CD4-positive, CD25-positive, alpha-beta regulatory T cell (primary cell): Measurements from ENCODE around the gene TRIM72. TPM values are rescaled to one million over a fixed set of nuclear protein-coding genes. Genes with fewer than 3 reads are reported as not detected.
A peak's percentile ranks its signal among the peaks of the same experiment; 100 is the strongest.
"Not testable (repeated sequence)": the region's sequence is repeated elsewhere in the genome, so short reads cannot be mapped to it uniquely, and the experiment has no call there.

Experiments used
- ATAC-seq, 2 donors: fragments of 150-1000 bp; cut with Tn5 transposase; one replicate each; pipeline ENCODE4 v1.10.0; 2021; ENCODE audit warnings: low read depth in 2 of 2, moderate number of reproducible peaks in 2 of 2, moderate library complexity in 1 of 2
- DNase-seq, 3 donors: peaks; one replicate each; pipeline versions ENCODE4 v3.0.0 to v3.0.0-alpha.2; 2012 to 2022; ENCODE audit warnings: mixed read lengths in 1 of 3
- H3K27ac ChIP-seq: one replicate; pipeline ENCODE4 v1.7.0; 2013; ENCODE audit warnings: mild to moderate bottlenecking, low read length; ENCODE audit not compliant: insufficient read depth, poor library complexity, severe bottlenecking
- H3K27me3 ChIP-seq: one replicate; pipeline ENCODE4 v1.7.0; 2013; ENCODE audit warnings: low read length; ENCODE audit not compliant: control insufficient read depth, insufficient read depth
- H3K36me3 ChIP-seq: one replicate; pipeline ENCODE4 v1.7.0; 2013; ENCODE audit warnings: mild to moderate bottlenecking, low read length, moderate library complexity; ENCODE audit not compliant: control insufficient read depth, insufficient read depth
- H3K4me1 ChIP-seq: 2 replicates; pipeline ENCODE4 v1.7.0; 2013; ENCODE audit warnings: mild to moderate bottlenecking, low read length; ENCODE audit not compliant: insufficient read depth, control insufficient read depth, poor library complexity, severe bottlenecking
- H3K4me3 ChIP-seq: one replicate; pipeline ENCODE4 v1.7.0; 2013; ENCODE audit warnings: low read depth, mild to moderate bottlenecking, low read length, moderate library complexity
- H3K9me3 ChIP-seq, 2 experiments: 1 replicate in 1 of 2; 2 replicates in 1 of 2; pipeline ENCODE4 v1.7.0; 2013; ENCODE audit warnings: low read length in 2 of 2, mild to moderate bottlenecking in 1 of 2, moderate library complexity in 1 of 2; ENCODE audit not compliant: control insufficient read depth in 2 of 2
- H3K27ac Mint-ChIP-seq, 3 donors: one replicate each; pipeline ENCODE4 v1.8.0; 2020 to 2022; ENCODE audit warnings: mild to moderate bottlenecking in 3 of 3, mixed read lengths in 3 of 3, moderate library complexity in 2 of 3
- H3K27me3 Mint-ChIP-seq: one replicate; pipeline ENCODE4 v1.8.0; 2022; ENCODE audit warnings: mild to moderate bottlenecking, mixed read lengths
- H3K36me3 Mint-ChIP-seq: one replicate; pipeline ENCODE4 v1.8.0; 2020; ENCODE audit warnings: mixed read lengths
- H3K4me1 Mint-ChIP-seq, 4 donors: one replicate each; pipeline ENCODE4 v1.8.0; 2020 to 2022; ENCODE audit warnings: mixed read lengths in 4 of 4, mild to moderate bottlenecking in 1 of 4
- H3K4me3 Mint-ChIP-seq, 4 donors: one replicate each; pipeline ENCODE4 v1.8.0; 2020 to 2022; ENCODE audit warnings: mild to moderate bottlenecking in 4 of 4, mixed read lengths in 4 of 4, moderate library complexity in 3 of 4
- H3K9me3 Mint-ChIP-seq, 7 donors: one replicate each; pipeline ENCODE4 v1.8.0; 2020 to 2022; ENCODE audit warnings: mixed read lengths in 7 of 7, mild to moderate bottlenecking in 3 of 7, moderate library complexity in 2 of 7
- polyA plus RNA-seq, 4 donors: library from polyadenylated mRNA; unstranded; fragments of 300-500 nt; fragmentation: Illumina TruSeq; gene quantifications; one replicate each; pipeline ENCODE4 v1.2.3, GENCODE V29; 2021
- total RNA-seq: library from RNA; stranded (reverse); gene quantifications from one replicate; pipeline ENCODE4 v1.2.3, GENCODE V29; 2022

The TRIM72 gene
- total and polyA plus RNA-seq, 5 donors from 2014 or later: 0.20 TPM; not detected in 4

GRCh38 chr16:31268033-31268365, 54.1 kb downstream of the TRIM72 start:
- H3K27me3 Mint-ChIP-seq: no peaks in the 10 kb centered on the region
- no peak overlapping the region for H3K4me3 Mint-ChIP-seq
- peaks cover 11% of the 10 kb centered on the region for H3K4me1 ChIP-seq
- H3K9me3 Mint-ChIP-seq: peaks cover 0 to 2% (median 0%) of the 10 kb centered on the region in 7 donors
- no peaks in the 10 kb centered on the region for H3K27me3 ChIP-seq
- H3K4me3 ChIP-seq: no peak overlapping the region
- H3K9me3 ChIP-seq: no peaks in the 10 kb centered on the region
- ATAC-seq (no peak), DNase-seq (no peak)
- H3K36me3 Mint-ChIP-seq: peaks cover 4% of the 10 kb centered on the region
- no peak overlapping the region for H3K27ac ChIP-seq
- no peaks in the 10 kb centered on the region for H3K36me3 ChIP-seq
- H3K27ac Mint-ChIP-seq: peak overlapping the region in 2 of 3 donors; percentile 43 to 44
- peaks cover 0 to 21% (median 9%) of the 10 kb centered on the region in 4 donors for H3K4me1 Mint-ChIP-seq

- no peak overlapping the region for H3K4me3 Mint-ChIP-seq
- H3K27ac Mint-ChIP-seq: no peak overlapping the region
- peaks cover 0 to 2% (median 0%) of the 10 kb centered on the region in 7 donors for H3K9me3 Mint-ChIP-seq
Observed at GRCh38 chr16:31268891-31269290, 55.0 kb downstream of the TRIM72 start.

GRCh38 chr16:31269541-31269940, 55.6 kb downstream of the TRIM72 start:
- ATAC-seq: no peak
- H3K4me1 Mint-ChIP-seq: peaks cover 0 to 17% (median 9%) of the 10 kb centered on the region in 4 donors

More at GRCh38 chr16:31268891-31269290, 55.0 kb downstream of the TRIM72 start:
- H3K27me3 ChIP-seq: no peaks in the 10 kb centered on the region
- H3K4me1 ChIP-seq: peaks cover 8% of the 10 kb centered on the region
- no peaks in the 10 kb centered on the region for H3K9me3 ChIP-seq
- no peak overlapping the region for H3K4me3 ChIP-seq
- Mint-ChIP-seq H3K27me3 (no peaks in the 10 kb centered on the region), H3K4me1 (peaks cover 0 to 17% (median 9%) of the 10 kb centered on the region in 4 donors), H3K36me3 (peaks cover 4% of the 10 kb centered on the region)
- H3K27ac ChIP-seq: no peak overlapping the region
- no peak for DNase-seq
- ATAC-seq: no peak
- H3K36me3 ChIP-seq: no peaks in the 10 kb centered on the region

GRCh38 chr16:31269973-31270372, 56.1 kb downstream of the TRIM72 start:
- H3K36me3 ChIP-seq, H3K9me3 ChIP-seq, H3K4me1 ChIP-seq, H3K27me3 Mint-ChIP-seq, H3K4me3 ChIP-seq, H3K4me3 Mint-ChIP-seq, ATAC-seq, H3K27ac ChIP-seq, H3K27ac Mint-ChIP-seq, DNase-seq, H3K9me3 Mint-ChIP-seq, H3K27me3 ChIP-seq, H3K36me3 Mint-ChIP-seq: not testable (repeated sequence)
- peaks cover 0 to 17% (median 9%) of the 10 kb centered on the region in 4 donors for H3K4me1 Mint-ChIP-seq

More at GRCh38 chr16:31269541-31269940, 55.6 kb downstream of the TRIM72 start:
- H3K4me1 ChIP-seq: peaks cover 8% of the 10 kb centered on the region
- H3K27me3 Mint-ChIP-seq: no peaks in the 10 kb centered on the region
- no peak overlapping the region for H3K4me3 Mint-ChIP-seq
- no peaks in the 10 kb centered on the region for H3K27me3 ChIP-seq
- no peak overlapping the region for H3K4me3 ChIP-seq
- DNase-seq: no peak
- no peak overlapping the region for H3K27ac ChIP-seq
- no peaks in the 10 kb centered on the region for H3K36me3 ChIP-seq
- H3K36me3 Mint-ChIP-seq: peaks cover 4% of the 10 kb centered on the region
- H3K9me3 ChIP-seq: no peaks in the 10 kb centered on the region
- H3K9me3 Mint-ChIP-seq: peaks cover 0 to 2% (median 0%) of the 10 kb centered on the region in 7 donors
- no peak overlapping the region for H3K27ac Mint-ChIP-seq

- Mint-ChIP-seq H3K27me3 (peaks cover 4% of the 10 kb centered on the region), H3K4me3 (no peak overlapping the region), H3K4me1 (peaks cover 0 to 9% (median 5%) of the 10 kb centered on the region in 4 donors), H3K36me3 (peaks cover 4% of the 10 kb centered on the region), H3K9me3 (peaks cover 0 to 2% (median 0%) of the 10 kb centered on the region in 7 donors), H3K27ac (no peak overlapping the region)
- no peak for ATAC-seq
- no peak for DNase-seq
- no peaks in the 10 kb centered on the region for H3K27me3 ChIP-seq
- no peak overlapping the region for H3K4me3 ChIP-seq
- H3K27ac ChIP-seq: no peak overlapping the region
- H3K4me1 ChIP-seq: peaks cover 3% of the 10 kb centered on the region
- no peaks in the 10 kb centered on the region for H3K36me3 ChIP-seq
- no peaks in the 10 kb centered on the region for H3K9me3 ChIP-seq
Observed at GRCh38 chr16:31270795-31271194, 56.9 kb downstream of the TRIM72 start.

GRCh38 chr16:31271621-31272190, 57.8 kb downstream of the TRIM72 start:
- H3K4me3 ChIP-seq: no peak overlapping the region
- Mint-ChIP-seq H3K9me3 (peaks cover 0 to 2% (median 0%) of the 10 kb centered on the region in 7 donors), H3K27ac (no peak overlapping the region), H3K36me3 (peaks cover 4% of the 10 kb centered on the region), H3K4me1 (peaks cover 0 to 7% (median 5%) of the 10 kb centered on the region in 4 donors), H3K27me3 (peaks cover 4% of the 10 kb centered on the region), H3K4me3 (no peak overlapping the region)
- no peak overlapping the region for H3K27ac ChIP-seq
- no peaks in the 10 kb centered on the region for H3K27me3 ChIP-seq
- DNase-seq (no peak), ATAC-seq (no peak)
- no peaks in the 10 kb centered on the region for H3K4me1 ChIP-seq
- no peaks in the 10 kb centered on the region for H3K36me3 ChIP-seq
- no peaks in the 10 kb centered on the region for H3K9me3 ChIP-seq

- Histone ChIP-seq H3K36me3 (no peaks in the 10 kb centered on the region), H3K27ac (no peak overlapping the region), H3K4me1 (no peaks in the 10 kb centered on the region), H3K9me3 (no peaks in the 10 kb centered on the region), H3K27me3 (no peaks in the 10 kb centered on the region), H3K4me3 (no peak overlapping the region)
- no peak for DNase-seq
- H3K4me3 Mint-ChIP-seq: no peak overlapping the region
- H3K9me3 Mint-ChIP-seq: peaks cover 0 to 2% (median 0%) of the 10 kb centered on the region in 7 donors
- no peaks in the 10 kb centered on the region for H3K36me3 Mint-ChIP-seq
- peaks cover 4% of the 10 kb centered on the region for H3K27me3 Mint-ChIP-seq
- peaks cover 0 to 2% (median 0%) of the 10 kb centered on the region in 4 donors for H3K4me1 Mint-ChIP-seq
- no peak overlapping the region for H3K27ac Mint-ChIP-seq
- ATAC-seq: no peak
Observed at GRCh38 chr16:31273187-31273586, 59.3 kb downstream of the TRIM72 start.

- H3K9me3 ChIP-seq: no peaks in the 10 kb centered on the region
- DNase-seq (no peak), ATAC-seq (no peak)
- H3K27me3 ChIP-seq: no peaks in the 10 kb centered on the region
- Mint-ChIP-seq H3K36me3 (no peaks in the 10 kb centered on the region), H3K4me1 (peaks cover 0 to 2% (median 0%) of the 10 kb centered on the region in 4 donors), H3K9me3 (peaks cover 0 to 2% (median 0%) of the 10 kb centered on the region in 7 donors), H3K27ac (no peak overlapping the region), H3K4me3 (no peak overlapping the region), H3K27me3 (peaks cover 4% of the 10 kb centered on the region)
- no peaks in the 10 kb centered on the region for H3K36me3 ChIP-seq
- no peak overlapping the region for H3K27ac ChIP-seq
- no peaks in the 10 kb centered on the region for H3K4me1 ChIP-seq
- no peak overlapping the region for H3K4me3 ChIP-seq
Observed at GRCh38 chr16:31273676-31274075, 59.8 kb downstream of the TRIM72 start.
